C4-2B (cell line): ENCODE measurements around the gene LRP5.

Source experiments
- CTCF ChIP-seq: fragments of 450-650 bp; conservative IDR thresholded peaks from 2 replicates; pipeline ENCODE4 v1.5.1; 2017; ENCODE audit warnings: mild to moderate bottlenecking
- ZFX ChIP-seq: fragments of 450-650 bp; IDR thresholded peaks from 2 replicates; pipeline ENCODE4 v1.6.1; 2017

- TF ChIP-seq CTCF (no peak), ZFX (no peak)
These were observed 35.5 kb upstream of the LRP5 start for GRCh38 chr11:68276861-68277260.
